ENCODE results near the gene TADA2B. TPM values are rescaled to one million over a fixed set of nuclear protein-coding genes. Genes with fewer than 3 reads are reported as not detected.

The TADA2B gene
- total RNA-seq, 1 experiment from 2014 or later, result 15.2 TPM

- intact Hi-C loops (cut with micrococcal nuclease; ENCODE audit: unreplicated experiment), result no loop called here
- no peak for DNase-seq (ENCODE audit: low spot score)
- H3K27me3 ChIP-seq (replicated peaks; ENCODE audit: insufficient read depth, low read depth, low read length, poor library complexity), result no peaks in the 10 kb centered on the region
These were observed 43.9 kb downstream of the TADA2B start for GRCh38 chr4:7087036-7087435.

GRCh38 chr4:7089213-7089986, 46.2 kb downstream of the TADA2B start:
- Histone ChIP-seq H3K9me3 (ENCODE audit: low read depth, low read length, poor library complexity, severe bottlenecking) (no peaks in the 10 kb centered on the region), H3K4me1 (ENCODE audit: insufficient read depth, low read length, poor library complexity, severe bottlenecking) (peaks cover 17% of the 10 kb centered on the region), H3K36me3 (ENCODE audit: insufficient read depth, low read length, poor library complexity, severe bottlenecking) (no peaks in the 10 kb centered on the region), H3K4me3 (ENCODE audit: low read depth, low read length, poor library complexity, severe bottlenecking) (no peak overlapping the region), H3K27me3 (replicated peaks; ENCODE audit: insufficient read depth, low read depth, low read length, poor library complexity) (no peaks in the 10 kb centered on the region), H3K27ac (ENCODE audit: low read depth, low read length, poor library complexity, severe bottlenecking) (no peak overlapping the region)
- DNase-seq (ENCODE audit: low spot score), result no peak
- no peak for TF ChIP-seq EZH2 (IDR thresholded peaks at IDR 0.05; ENCODE audit: borderline replicate concordance, low read depth, low read length, poor library complexity, severe bottlenecking)
- TF ChIP-seq CTCF (conservative IDR thresholded peaks at IDR 0.05; ENCODE audit: low read depth, low read length), result no peak
- ChIA-PET POLR2A (ENCODE audit: low non-redundant PET) (no interaction called here), CTCF (no interaction called here)
- intact Hi-C loops (cut with micrococcal nuclease; ENCODE audit: unreplicated experiment), result no loop called here
- no TSS peak for BruUV-seq (replicated peaks)

More at GRCh38 chr4:7087036-7087435, 43.9 kb downstream of the TADA2B start:
- no peak overlapping the region for H3K4me3 ChIP-seq (ENCODE audit: low read depth, low read length, poor library complexity, severe bottlenecking)
- ChIA-PET POLR2A (ENCODE audit: low non-redundant PET) (no interaction called here), CTCF (no interaction called here)
- TF ChIP-seq EZH2 (IDR thresholded peaks at IDR 0.05; ENCODE audit: borderline replicate concordance, low read depth, low read length, poor library complexity, severe bottlenecking), result no peak
- no peak for TF ChIP-seq CTCF (conservative IDR thresholded peaks at IDR 0.05; ENCODE audit: low read depth, low read length)
- no peak overlapping the region for H3K27ac ChIP-seq (ENCODE audit: low read depth, low read length, poor library complexity, severe bottlenecking)
- no peaks in the 10 kb centered on the region for H3K36me3 ChIP-seq (ENCODE audit: insufficient read depth, low read length, poor library complexity, severe bottlenecking)
- BruUV-seq (replicated peaks), result no TSS peak
- H3K9me3 ChIP-seq (ENCODE audit: low read depth, low read length, poor library complexity, severe bottlenecking), result no peaks in the 10 kb centered on the region
- peaks cover 17% of the 10 kb centered on the region for H3K4me1 ChIP-seq (ENCODE audit: insufficient read depth, low read length, poor library complexity, severe bottlenecking)

GRCh38 chr4:7092026-7092425, 48.9 kb downstream of the TADA2B start:
- no TSS peak for BruUV-seq (replicated peaks)
- Histone ChIP-seq H3K9me3 (ENCODE audit: low read depth, low read length, poor library complexity, severe bottlenecking) (no peaks in the 10 kb centered on the region), H3K36me3 (ENCODE audit: insufficient read depth, low read length, poor library complexity, severe bottlenecking) (no peaks in the 10 kb centered on the region), H3K4me1 (ENCODE audit: insufficient read depth, low read length, poor library complexity, severe bottlenecking) (peaks cover 17% of the 10 kb centered on the region), H3K4me3 (ENCODE audit: low read depth, low read length, poor library complexity, severe bottlenecking) (no peak overlapping the region), H3K27ac (ENCODE audit: low read depth, low read length, poor library complexity, severe bottlenecking) (no peak overlapping the region), H3K27me3 (replicated peaks; ENCODE audit: insufficient read depth, low read depth, low read length, poor library complexity) (no peaks in the 10 kb centered on the region)
- TF ChIP-seq CTCF (conservative IDR thresholded peaks at IDR 0.05; ENCODE audit: low read depth, low read length), result no peak
- no peak for TF ChIP-seq EZH2 (IDR thresholded peaks at IDR 0.05; ENCODE audit: borderline replicate concordance, low read depth, low read length, poor library complexity, severe bottlenecking)
- intact Hi-C loops (cut with micrococcal nuclease; ENCODE audit: unreplicated experiment), result no loop called here
- CTCF ChIA-PET, result no interaction called here
- POLR2A ChIA-PET (ENCODE audit: low non-redundant PET), result no interaction called here
- peak; percentile 56 for DNase-seq (ENCODE audit: low spot score)
